Activated T-cell treated with anti-CD3 and anti-CD28 coated beads, Interleukin-2, amount 50 U/mL, for 4 hours (primary cell): ENCODE measurements around the gene POP5. TPM values are rescaled to one million over a fixed set of nuclear protein-coding genes. Genes with fewer than 3 reads are reported as not detected.
"Not testable (repeated sequence)": the region's sequence is repeated elsewhere in the genome, so short reads cannot be mapped to it uniquely, and the experiment has no call there.

Experiments
- ATAC-seq, 2 donors: fragments of 200-7000 bp; cut with Tn5 transposase; one replicate each; pipeline ENCODE4 v1.10.0; 2021
- DNase-seq: peaks from one replicate; pipeline ENCODE4 v3.0.0-alpha.2; 2020
- H3K27me3 Mint-ChIP-seq: one replicate; pipeline ENCODE4 v1.8.0; 2021; ENCODE audit warnings: low read depth, mixed read lengths
- H3K36me3 Mint-ChIP-seq: one replicate; pipeline ENCODE4 v1.8.0; 2022; ENCODE audit warnings: mixed read lengths; ENCODE audit not compliant: insufficient read depth
- H3K4me1 Mint-ChIP-seq: one replicate; pipeline ENCODE4 v1.8.0; 2021; ENCODE audit warnings: low read depth, mixed read lengths
- H3K4me3 Mint-ChIP-seq: one replicate; pipeline ENCODE4 v1.8.0; 2021; ENCODE audit warnings: mild to moderate bottlenecking, moderate library complexity, mixed read lengths
- H3K9me3 Mint-ChIP-seq: one replicate; pipeline ENCODE4 v1.8.0; 2021; ENCODE audit warnings: mixed read lengths
- total RNA-seq, 3 donors: library from RNA; stranded (reverse); gene quantifications; one replicate each; pipeline ENCODE4 v1.2.1, GENCODE V29; 2021

The POP5 gene
- total RNA-seq, 3 donors from 2014 or later, result 81.6 to 93.0 (median 92.6) TPM

DNA sequence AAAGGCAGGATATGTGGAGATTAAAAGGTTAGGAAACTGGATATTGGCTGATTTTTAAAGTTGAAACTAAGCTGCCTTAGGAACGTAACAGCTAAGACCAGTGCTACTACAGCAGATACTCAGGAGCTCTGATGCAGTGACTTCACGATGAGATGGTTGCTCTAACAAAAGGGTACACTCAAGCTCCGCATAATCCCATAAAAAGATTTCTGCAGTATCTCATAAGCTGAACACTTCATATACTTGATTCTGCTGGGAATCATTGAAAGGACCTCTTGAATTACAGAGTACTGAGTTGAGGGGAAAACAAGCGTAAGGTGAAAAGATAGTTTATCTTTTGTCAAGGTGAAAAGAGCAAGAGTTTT lies 43.4 kb downstream of the POP5 start:
- Mint-ChIP-seq H3K4me1 (peaks cover 62% of the 10 kb centered on the region), H3K27me3 (no peaks in the 10 kb centered on the region), H3K36me3 (peaks cover 12% of the 10 kb centered on the region), H3K9me3 (no peaks in the 10 kb centered on the region), H3K4me3 (peak overlapping the region; percentile 95)
- no peak for DNase-seq
- no peak for ATAC-seq

GRCh38 chr12:120536064-120536791 lies 45.0 kb downstream of the POP5 start:
- peaks cover 62% of the 10 kb centered on the region for H3K4me1 Mint-ChIP-seq
- H3K27me3 Mint-ChIP-seq, result no peaks in the 10 kb centered on the region
- ATAC-seq (no peak), DNase-seq (no peak)
- H3K9me3 Mint-ChIP-seq, result no peaks in the 10 kb centered on the region
- H3K4me3 Mint-ChIP-seq, result peak overlapping the region; percentile 95
- peaks cover 10% of the 10 kb centered on the region for H3K36me3 Mint-ChIP-seq

GRCh38 chr12:120534703-120535655 lies 46.2 kb downstream of the POP5 start:
- Mint-ChIP-seq H3K36me3 (peaks cover 7% of the 10 kb centered on the region), H3K27me3 (no peaks in the 10 kb centered on the region), H3K4me3 (peak overlapping the region; percentile 95), H3K4me1 (peaks cover 52% of the 10 kb centered on the region), H3K9me3 (no peaks in the 10 kb centered on the region)
- DNase-seq (peak; percentile 27), ATAC-seq (peak; percentile 69 to 70)

DNA sequence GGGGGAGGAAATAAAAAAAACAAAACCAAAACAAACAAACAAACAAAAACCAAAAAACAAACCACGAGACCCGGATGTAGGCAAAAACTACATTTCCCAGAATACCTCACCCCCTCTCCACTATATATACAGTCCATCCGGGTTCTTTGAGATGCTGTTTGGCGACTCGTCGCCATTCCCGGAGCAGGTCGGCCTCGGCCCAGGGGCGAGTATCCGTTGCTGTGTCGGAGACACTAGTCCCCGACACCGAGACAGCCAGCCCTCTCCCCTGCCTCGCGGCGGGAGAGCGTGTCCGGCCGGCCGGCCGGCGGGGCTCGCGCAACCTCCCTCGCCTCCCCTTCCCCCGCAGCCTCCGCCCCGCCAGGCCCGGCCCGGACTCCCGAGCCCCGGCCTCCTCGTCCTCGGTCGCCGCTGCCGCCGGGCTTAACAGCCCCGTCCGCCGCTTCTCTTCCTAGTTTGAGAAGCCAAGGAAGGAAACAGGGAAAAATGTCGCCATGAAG lies 46.9 kb downstream of the POP5 start, which contains the start of gene RNF10:
Gene RNF10 (plus strand): TSS at position 154 of the 500 bp plus-strand sequence. CDS start 456 bp downstream, outside the sequence.
- Mint-ChIP-seq H3K36me3 (peaks cover 7% of the 10 kb centered on the region), H3K27me3 (no peaks in the 10 kb centered on the region), H3K9me3 (no peaks in the 10 kb centered on the region), H3K4me3 (peak within 1 kb of the TSS; percentile 95), H3K4me1 (peaks cover 52% of the 10 kb centered on the region)
- ATAC-seq (peak; percentile 75 to 76), DNase-seq (peak; percentile 60)

DNA sequence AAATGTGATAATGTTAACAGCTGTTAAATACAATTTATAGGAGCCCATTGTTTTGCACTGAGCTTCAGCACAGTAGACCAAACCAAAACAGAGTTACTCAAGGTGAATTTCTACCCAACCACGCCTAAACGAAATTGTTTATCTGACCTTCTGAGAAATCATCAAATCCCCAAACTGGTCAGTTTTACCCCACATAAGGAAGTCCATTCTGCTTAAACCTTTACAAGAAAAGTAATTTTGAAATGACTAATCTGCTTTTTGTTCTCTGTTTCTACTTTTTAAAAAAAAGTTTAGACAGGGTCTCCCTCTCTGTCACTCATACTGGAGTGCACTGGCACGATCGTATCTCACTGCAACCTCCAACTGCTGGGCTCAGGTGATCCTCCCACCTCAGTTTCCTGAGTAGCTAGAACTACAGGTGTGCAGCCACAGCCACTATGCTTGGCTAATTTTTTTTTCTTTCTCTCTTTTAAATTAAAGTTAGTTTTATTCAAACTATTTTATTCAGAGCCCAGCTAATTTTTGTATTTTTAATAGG lies 48.4 kb downstream of the POP5 start:
- no peak for ATAC-seq
- H3K4me1 Mint-ChIP-seq, result peaks cover 43% of the 10 kb centered on the region
- H3K9me3 Mint-ChIP-seq, result no peaks in the 10 kb centered on the region

GRCh38 chr12:120530418-120530761 lies 50.8 kb downstream of the POP5 start:
- ATAC-seq, DNase-seq, H3K36me3 Mint-ChIP-seq, H3K9me3 Mint-ChIP-seq, H3K27me3 Mint-ChIP-seq: not testable (repeated sequence)
- Mint-ChIP-seq H3K4me3 (peak overlapping the region; percentile 100), H3K4me1 (peaks cover 24% of the 10 kb centered on the region)

More for the DNA sequence above, 48.4 kb downstream of the POP5 start:
- no peak for DNase-seq
- no peak overlapping the region for H3K4me3 Mint-ChIP-seq
- H3K36me3 Mint-ChIP-seq, result peaks cover 4% of the 10 kb centered on the region
- no peaks in the 10 kb centered on the region for H3K27me3 Mint-ChIP-seq

GRCh38 chr12:120529641-120530417 lies 51.4 kb downstream of the POP5 start:
- ATAC-seq, result no peak
- Mint-ChIP-seq H3K36me3 (peaks cover 4% of the 10 kb centered on the region), H3K4me1 (peaks cover 23% of the 10 kb centered on the region), H3K9me3 (no peaks in the 10 kb centered on the region), H3K4me3 (peak overlapping the region; percentile 100), H3K27me3 (no peaks in the 10 kb centered on the region)
- DNase-seq, result no peak

DNA sequence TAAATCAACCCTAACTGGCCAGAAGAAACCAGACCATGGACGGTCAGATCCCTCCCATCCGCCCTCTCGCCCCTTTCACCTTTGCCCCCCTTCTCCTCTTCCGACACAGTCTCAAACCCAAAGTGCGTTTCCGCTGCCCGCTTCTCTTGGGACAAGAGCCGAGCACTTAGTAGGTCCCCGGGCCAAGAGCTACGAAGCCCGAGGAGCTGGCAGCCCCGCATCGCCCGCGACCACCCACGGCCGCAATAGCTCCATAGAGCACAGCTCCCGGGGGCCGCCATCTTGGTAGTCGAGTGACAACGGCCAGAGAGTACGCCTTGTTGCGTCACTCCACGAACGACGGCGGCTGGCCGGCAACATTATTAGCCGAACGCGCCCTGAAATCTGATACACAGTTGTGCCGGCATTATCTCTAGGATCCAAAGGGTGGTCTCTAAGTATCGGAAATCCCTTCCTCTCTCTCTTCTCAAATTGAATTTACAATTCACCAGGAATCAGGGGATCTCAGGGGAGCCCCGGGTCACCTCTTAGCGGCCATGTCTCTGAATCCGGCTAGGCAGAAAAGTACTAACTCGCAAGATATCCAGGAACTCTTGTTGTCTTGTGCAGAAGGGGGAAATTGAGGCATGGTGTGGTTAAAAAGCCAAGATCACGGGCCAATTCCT lies 52.2 kb downstream of the POP5 start, which contains the start of gene COQ5:
Gene COQ5 (minus strand): TSS at position 298 of the 665 bp plus-strand sequence. CDS start 17 bp downstream, at position 281.
- Mint-ChIP-seq H3K9me3 (no peaks in the 10 kb centered on the region), H3K36me3 (peaks cover 4% of the 10 kb centered on the region), H3K27me3 (no peaks in the 10 kb centered on the region), H3K4me3 (peak within 1 kb of the TSS; percentile 100), H3K4me1 (peaks cover 21% of the 10 kb centered on the region)
- DNase-seq, result peak; percentile 78
- ATAC-seq, result peak; percentile 97 to 98

Other genes with a start within 250 kb of the POP5 start
- gene MSI1, start 212.2 kb downstream of the POP5 start, total RNA-seq, result under 1 TPM; 0.16 to 0.41 (median 0.25) TPM
- gene COX6A1, start 143.3 kb downstream of the POP5 start, total RNA-seq, result 100 to 1,000 TPM; 495 to 510 (median 508) TPM
- gene TRIAP1, start 135.0 kb downstream of the POP5 start, total RNA-seq, result 10 to 100 TPM; 60.7 to 68.9 (median 66.4) TPM
- 10 to 100 TPM; 47.6 to 58.0 (median 55.1) TPM for gene GATC, start 135.0 kb downstream of the POP5 start, total RNA-seq
- 100 to 1,000 TPM; 259 to 288 (median 272) TPM for gene SRSF9, start 111.7 kb downstream of the POP5 start, total RNA-seq
- gene DYNLL1, start 85.3 kb downstream of the POP5 start, total RNA-seq, result 100 to 1,000 TPM; 243 to 252 (median 248) TPM
- 10 to 100 TPM; 23.6 to 29.9 (median 26.4) TPM for gene COQ5, start 52.2 kb downstream of the POP5 start, total RNA-seq
- gene RNF10, start 47.0 kb downstream of the POP5 start, total RNA-seq, result 100 to 1,000 TPM; 152 to 169 (median 161) TPM
- under 1 TPM in 2 of 3 donors, not detected in 1; 0.18 to 0.26 TPM for gene CABP1, start 59.2 kb upstream of the POP5 start, total RNA-seq
- 100 to 1,000 TPM; 153 to 172 (median 153) TPM for gene MLEC, start 105.7 kb upstream of the POP5 start, total RNA-seq
- 10 to 100 TPM; 17.0 to 20.4 (median 17.0) TPM for gene UNC119B, start 129.1 kb upstream of the POP5 start, total RNA-seq
- 10 to 100 TPM; 13.3 to 13.8 (median 13.3) TPM for gene ACADS, start 144.4 kb upstream of the POP5 start, total RNA-seq